GM23338 (cell line): Measurements from ENCODE around the gene BSCL2. TPM values are rescaled to one million over a fixed set of nuclear protein-coding genes. Genes with fewer than 3 reads are reported as not detected.

Source experiments
- ATAC-seq: fragments of 200-7000 bp; cut with Tn5 transposase; 3 replicates; pipeline ENCODE4 v1.9.1; 2020
- DNase-seq: peaks from one replicate; pipeline ENCODE4 v3.0.0-alpha.2; 2015; ENCODE audit warnings: low spot score
- H2AFZ ChIP-seq: fragments of 200-600 bp; sonication (generic); 2 replicates; pipeline ENCODE4 v1.8.0; 2016; ENCODE audit warnings: antibody characterized with exemption, mild to moderate bottlenecking, moderate library complexity
- H3F3A ChIP-seq: fragments of 200-600 bp; sonication (generic); replicated peaks from 2 replicates; pipeline ENCODE4 v1.8.0; 2017; ENCODE audit warnings: antibody characterized with exemption, mixed run types, low read depth
- H3K27ac ChIP-seq: fragments of 200-600 bp; sonication (generic); 2 replicates; pipeline ENCODE4 v1.6.1; 2016; ENCODE audit warnings: low read depth
- H3K27me3 ChIP-seq: fragments of 200-600 bp; sonication (generic); 2 replicates; pipeline ENCODE4 v1.8.0; 2016; ENCODE audit warnings: mild to moderate bottlenecking, mixed run types, moderate library complexity; ENCODE audit not compliant: insufficient read depth
- H3K36me3 ChIP-seq: fragments of 200-600 bp; sonication (generic); 2 replicates; pipeline ENCODE4 v1.8.0; 2016; ENCODE audit warnings: mild to moderate bottlenecking; ENCODE audit not compliant: insufficient read depth
- H3K4me1 ChIP-seq: fragments of 200-600 bp; sonication (generic); 2 replicates; pipeline ENCODE4 v1.8.0; 2016; ENCODE audit warnings: mild to moderate bottlenecking, moderate library complexity; ENCODE audit not compliant: insufficient read depth
- H3K4me2 ChIP-seq: fragments of 200-600 bp; sonication (generic); 2 replicates; pipeline ENCODE4 v1.7.1; 2017; ENCODE audit warnings: mixed run types
- H3K4me3 ChIP-seq: fragments of 200-600 bp; sonication (generic); 2 replicates; pipeline ENCODE4 v1.6.1; 2016; ENCODE audit warnings: mixed run types
- H3K79me2 ChIP-seq: fragments of 200-600 bp; sonication (generic); replicated peaks from 2 replicates; pipeline ENCODE4 v1.8.0; 2017; ENCODE audit warnings: mild to moderate bottlenecking; ENCODE audit not compliant: insufficient read depth
- H3K9me2 ChIP-seq: fragments of 200-600 bp; sonication (generic); 2 replicates; pipeline ENCODE4 v1.8.0; 2017; ENCODE audit not compliant: insufficient read depth
- H4K20me1 ChIP-seq: fragments of 200-600 bp; sonication (generic); replicated peaks from 2 replicates; pipeline ENCODE4 v1.8.0; 2017; ENCODE audit warnings: mild to moderate bottlenecking; ENCODE audit not compliant: insufficient read depth
- H3K27ac Mint-ChIP-seq: 2 replicates; pipeline ENCODE4 v1.8.0; 2020; ENCODE audit warnings: inconsistent platforms, mild to moderate bottlenecking, moderate library complexity, mixed read lengths
- H3K27me3 Mint-ChIP-seq: 3 replicates; pipeline ENCODE4 v1.8.0; 2022; ENCODE audit warnings: low read depth, mild to moderate bottlenecking, moderate library complexity, mixed read lengths, inconsistent platforms; ENCODE audit not compliant: insufficient read depth, poor library complexity
- H3K36me3 Mint-ChIP-seq: 3 replicates; pipeline ENCODE4 v1.8.0; 2021; ENCODE audit warnings: low read depth, mild to moderate bottlenecking, inconsistent platforms, moderate library complexity, mixed read lengths
- H3K4me1 Mint-ChIP-seq: 3 replicates; pipeline ENCODE4 v1.8.0; 2020; ENCODE audit warnings: mild to moderate bottlenecking, inconsistent platforms, mixed read lengths
- H3K4me3 Mint-ChIP-seq: 3 replicates; pipeline ENCODE4 v1.8.0; 2021; ENCODE audit warnings: moderate library complexity, mild to moderate bottlenecking, inconsistent platforms, mixed read lengths
- H3K9me3 Mint-ChIP-seq: 3 replicates; pipeline ENCODE4 v1.8.0; 2020; ENCODE audit warnings: moderate library complexity, mild to moderate bottlenecking, inconsistent platforms, mixed read lengths
- CREB1 ChIP-seq: fragments of 250-450 bp; sonication (Bioruptor Pico); IDR thresholded peaks from 2 replicates; pipeline ENCODE4 v1.5.0; 2020; ENCODE audit warnings: low read depth, mild to moderate bottlenecking, moderate library complexity
- CTCF ChIP-seq, 2 experiments: fragments of 200-600 bp in 1 of 2; sonication (generic) in 1 of 2; conservative IDR thresholded peaks; 2 replicates each; pipeline versions ENCODE4 v1.5.1 to v1.6.1; 2016 to 2017; ENCODE audit warnings: antibody characterized with exemption in 2 of 2, low read depth in 2 of 2, mild to moderate bottlenecking in 2 of 2, moderate library complexity in 1 of 2
- ETS1 ChIP-seq: IDR thresholded peaks from 2 replicates; pipeline ENCODE4 v1.6.1; 2016; ENCODE audit warnings: antibody characterized with exemption
- EZH2 ChIP-seq: fragments of 200-600 bp; sonication (generic); IDR thresholded peaks from one replicate; pipeline ENCODE4 v1.8.0; 2017; ENCODE audit warnings: antibody characterized with exemption, mild to moderate bottlenecking, low read depth; ENCODE audit not compliant: unreplicated experiment
- POLR2AphosphoS5 ChIP-seq: IDR thresholded peaks from 2 replicates; pipeline ENCODE4 v1.6.1; 2016; ENCODE audit warnings: antibody characterized with exemption, low read depth
- REST ChIP-seq: IDR thresholded peaks from one replicate; pipeline ENCODE4 v1.6.1; 2018; ENCODE audit warnings: antibody characterized with exemption; ENCODE audit not compliant: unreplicated experiment
- polyA plus RNA-seq: library from polyadenylated mRNA; unstranded; fragments of >200 nt; fragmentation: Nextera tagmentation; extraction: Ambion mirVana; gene quantifications from 2 replicates; pipeline ENCODE4 v1.2.1, GENCODE V29; 2016
- total RNA-seq: library from RNA; depleted of rRNA; stranded (reverse); fragments of >200 nt; shearing (Covaris generic); gene quantifications from 2 replicates; pipeline ENCODE4 v1.2.3, GENCODE V29; 2014

BSCL2 gene
- total and polyA plus RNA-seq, 2 experiments from 2014 or later, result 60.2 to 81.7 TPM

GRCh38 chr11:62680825-62681240 is 26.4 kb downstream of the BSCL2 start:
- peaks cover 5% of the 10 kb centered on the region for H3K27me3 Mint-ChIP-seq
- no peaks in the 10 kb centered on the region for H3K36me3 ChIP-seq
- H3K4me1 ChIP-seq, result peaks cover 11% of the 10 kb centered on the region
- H3K4me3 ChIP-seq, result no peak overlapping the region
- H4K20me1 ChIP-seq, result no peaks in the 10 kb centered on the region
- 0 out of 2 replicates have a peak overlapping the region, but pooled peaks have one; percentile 1 for H3K27ac ChIP-seq
- H3F3A ChIP-seq, result peaks cover 22% of the 10 kb centered on the region
- ATAC-seq (peak; percentile 51), DNase-seq (peak; percentile 49)
- H3K79me2 ChIP-seq, result peaks cover 14% of the 10 kb centered on the region
- no peak overlapping the region for H3K4me3 Mint-ChIP-seq
- TF ChIP-seq CTCF (conservative IDR thresholded peaks at IDR 0.05; ENCODE audit: low read depth in 2 of 2) (peak; percentile 28 to 50; a peak in 2 of 4 replicates), EZH2 (no peak)
- H3K27ac Mint-ChIP-seq, result peak overlapping the region; percentile 74
- no peaks in the 10 kb centered on the region for H3K27me3 ChIP-seq
- H3K4me1 Mint-ChIP-seq, result peaks cover 20% of the 10 kb centered on the region
- no peak overlapping the region for H3K4me2 ChIP-seq
- no peaks in the 10 kb centered on the region for H3K9me2 ChIP-seq
- H3K9me3 Mint-ChIP-seq, result no peaks in the 10 kb centered on the region
- H3K36me3 Mint-ChIP-seq, result peaks cover 23% of the 10 kb centered on the region
- H2AFZ ChIP-seq, result peak overlapping the region; percentile 73

GRCh38 chr11:62678770-62679696 is 28.2 kb downstream of the BSCL2 start, which contains the start of gene UBXN1:
Gene UBXN1, minus strand, starts transcription at chr11:62679073. Its CDS starts 150 bp downstream, at chr11:62678923.
- Histone ChIP-seq H3K27me3 (no peaks in the 10 kb centered on the region), H3K4me1 (peaks cover 11% of the 10 kb centered on the region), H3K27ac (peak within 1 kb of the TSS; percentile 69), H3K4me2 (peak within 1 kb of the TSS; percentile 98), H3F3A (peaks cover 22% of the 10 kb centered on the region), H3K79me2 (peaks cover 17% of the 10 kb centered on the region), H3K4me3 (peak within 1 kb of the TSS; percentile 99), H3K36me3 (no peaks in the 10 kb centered on the region), H3K9me2 (no peaks in the 10 kb centered on the region), H2AFZ (peak within 1 kb of the TSS; percentile 87), H4K20me1 (no peaks in the 10 kb centered on the region)
- DNase-seq (peak; percentile 92), ATAC-seq (peak; percentile 89)
- Mint-ChIP-seq H3K27me3 (peaks cover 7% of the 10 kb centered on the region), H3K4me3 (peak within 1 kb of the TSS; percentile 80), H3K9me3 (no peaks in the 10 kb centered on the region), H3K4me1 (peaks cover 20% of the 10 kb centered on the region), H3K36me3 (peaks cover 34% of the 10 kb centered on the region), H3K27ac (peak within 1 kb of the TSS; percentile 95)
- TF ChIP-seq EZH2, result no peak
- TF ChIP-seq CREB1 (CRISPR knock-in tag), result peak; percentile 34; the same call in 1 of the 2 replicates
- TF ChIP-seq REST, result no peak
- peak; percentile 83; the same call in 1 of the 2 replicates for TF ChIP-seq ETS1
- peak; percentile 77 for TF ChIP-seq POLR2AphosphoS5
